GM12892 (cell line): ENCODE results near the gene COMMD3.
A peak's percentile ranks its signal among the peaks of the same experiment; 100 is the strongest.

ENCODE experiments used
- DNase-seq: peaks from one replicate; pipeline ENCODE4 v3.0.0; 2011; ENCODE audit not compliant: insufficient read length
- FAIRE-seq: peaks from 2 replicates; lab custom pipeline; 2011; peaks lifted over from hg19 to GRCh38; lab: Jason Lieb, UNC
- POLR2A ChIP-seq: IDR thresholded peaks from 2 replicates; pipeline ENCODE4 v1.6.1; 2011; ENCODE audit warnings: low read depth, low read length, control low read depth
- POLR2AphosphoS5 ChIP-seq: IDR thresholded peaks from 2 replicates; pipeline ENCODE4 v1.6.1; 2011; ENCODE audit warnings: low read depth, low read length, control low read depth
- TAF1 ChIP-seq: IDR thresholded peaks from 2 replicates; pipeline ENCODE4 v1.6.1; 2011; ENCODE audit warnings: low read depth, mild to moderate bottlenecking, control low read depth, low read length, borderline replicate concordance

Gene COMMD3

GRCh38 chr10:22364407-22365140, 48.4 kb downstream of the COMMD3 start:
- TF ChIP-seq TAF1 (no peak), POLR2A (no peak), POLR2AphosphoS5 (no peak)
- DNase-seq (no peak), FAIRE-seq (no peak)

- FAIRE-seq (no peak), DNase-seq (no peak)
- TF ChIP-seq POLR2A (no peak), POLR2AphosphoS5 (no peak), TAF1 (no peak)
Observed at GRCh38 chr10:22365233-22365632, 49.0 kb downstream of the COMMD3 start.

- FAIRE-seq (no peak), DNase-seq (no peak)
- TF ChIP-seq TAF1 (no peak), POLR2A (no peak), POLR2AphosphoS5 (no peak)
Observed at GRCh38 chr10:22365644-22366434, 49.7 kb downstream of the COMMD3 start.

GRCh38 chr10:22366435-22366703, 50.2 kb downstream of the COMMD3 start:
- FAIRE-seq (no peak), DNase-seq (no peak)
- TF ChIP-seq TAF1 (no peak), POLR2A (no peak), POLR2AphosphoS5 (no peak)

- FAIRE-seq (no peak), DNase-seq (no peak)
- no peak for TF ChIP-seq POLR2AphosphoS5
- no peak for TF ChIP-seq POLR2A
- TF ChIP-seq TAF1, result no peak
Observed at GRCh38 chr10:22366771-22367170, 50.6 kb downstream of the COMMD3 start.

GRCh38 chr10:22367471-22367870, 51.3 kb downstream of the COMMD3 start:
- TF ChIP-seq POLR2AphosphoS5 (no peak), TAF1 (no peak), POLR2A (no peak)
- FAIRE-seq, result no peak

GRCh38 chr10:22368402-22368801, 52.2 kb downstream of the COMMD3 start:
- DNase-seq, result no peak
- no peak for TF ChIP-seq TAF1
- no peak for TF ChIP-seq POLR2AphosphoS5
- TF ChIP-seq POLR2A, result no peak
- no peak for FAIRE-seq

More at GRCh38 chr10:22367471-22367870, 51.3 kb downstream of the COMMD3 start:
- DNase-seq, result no peak

- FAIRE-seq, result no peak
- TF ChIP-seq TAF1 (no peak), POLR2A (no peak), POLR2AphosphoS5 (no peak)
- no peak for DNase-seq
Observed at GRCh38 chr10:22368981-22369380, 52.8 kb downstream of the COMMD3 start.

- TF ChIP-seq TAF1 (no peak), POLR2A (no peak), POLR2AphosphoS5 (no peak)
- no peak for DNase-seq
- peak; percentile 93 for FAIRE-seq
Observed at GRCh38 chr10:22369434-22370072, 53.4 kb downstream of the COMMD3 start.
